Measurements from ENCODE around the gene ARMC6.
A peak's percentile ranks its signal among the peaks of the same experiment; 100 is the strongest.

The ARMC6 gene

GRCh38 chr19:19032420-19033175 lies 805 bp upstream of the ARMC6 start:
- Histone ChIP-seq H3K9me3 (ENCODE audit: control insufficient read depth, low read length) (no peaks in the 10 kb centered on the region), H3K4me3 (ENCODE audit: low read depth, low read length) (peak overlapping the region; percentile 92), H3K27me3 (ENCODE audit: control insufficient read depth, insufficient read depth, low read length) (no peaks in the 10 kb centered on the region), H3K4me2 (ENCODE audit: low read length) (peak overlapping the region; percentile 93), H3K79me2 (peaks cover 36% of the 10 kb centered on the region), H3K4me1 (no peaks in the 10 kb centered on the region), H3K9ac (no peak overlapping the region), H3K27ac (no peak overlapping the region), H3K36me3 (ENCODE audit: control insufficient read depth, insufficient read depth, low read length) (no peaks in the 10 kb centered on the region), H2AFZ (peak overlapping the region; percentile 45)
- no peak for TF ChIP-seq CTCF (IDR thresholded peaks at IDR 0.05)

GRCh38 chr19:19033176-19033425 lies 302 bp upstream of the ARMC6 start:
- Histone ChIP-seq H3K79me2 (peaks cover 41% of the 10 kb centered on the region), H3K9ac (no peak overlapping the region), H3K27me3 (ENCODE audit: control insufficient read depth, insufficient read depth, low read length) (no peaks in the 10 kb centered on the region), H3K4me3 (ENCODE audit: low read depth, low read length) (peak overlapping the region; percentile 92), H2AFZ (peak overlapping the region; percentile 78), H3K4me2 (ENCODE audit: low read length) (peak overlapping the region; percentile 93), H3K4me1 (no peaks in the 10 kb centered on the region), H3K27ac (no peak overlapping the region), H3K9me3 (ENCODE audit: control insufficient read depth, low read length) (no peaks in the 10 kb centered on the region), H3K36me3 (ENCODE audit: control insufficient read depth, insufficient read depth, low read length) (no peaks in the 10 kb centered on the region)
- no peak for TF ChIP-seq CTCF (IDR thresholded peaks at IDR 0.05)

- H3K9ac ChIP-seq, result no peak overlapping the region
- H2AFZ ChIP-seq, result peak overlapping the region; percentile 78
- peak overlapping the region; percentile 92 for H3K4me3 ChIP-seq (ENCODE audit: low read depth, low read length)
- H3K27ac ChIP-seq, result no peak overlapping the region
- TF ChIP-seq CTCF (IDR thresholded peaks at IDR 0.05), result no peak
- peaks cover 44% of the 10 kb centered on the region for H3K79me2 ChIP-seq
- H3K9me3 ChIP-seq (ENCODE audit: control insufficient read depth, low read length), result no peaks in the 10 kb centered on the region
- no peaks in the 10 kb centered on the region for H3K36me3 ChIP-seq (ENCODE audit: control insufficient read depth, insufficient read depth, low read length)
- no peaks in the 10 kb centered on the region for H3K27me3 ChIP-seq (ENCODE audit: control insufficient read depth, insufficient read depth, low read length)
- no peaks in the 10 kb centered on the region for H3K4me1 ChIP-seq
- H3K4me2 ChIP-seq (ENCODE audit: low read length), result peak overlapping the region; percentile 93
Observed at GRCh38 chr19:19034204-19034624, 811 bp downstream of the ARMC6 start.

- Histone ChIP-seq H3K4me2 (ENCODE audit: low read length) (no peak overlapping the region), H2AFZ (no peak overlapping the region), H3K36me3 (ENCODE audit: control insufficient read depth, insufficient read depth, low read length) (no peaks in the 10 kb centered on the region), H3K4me3 (ENCODE audit: low read depth, low read length) (no peak overlapping the region), H3K4me1 (no peaks in the 10 kb centered on the region), H3K27ac (no peak overlapping the region), H3K9me3 (ENCODE audit: control insufficient read depth, low read length) (no peaks in the 10 kb centered on the region), H3K9ac (no peak overlapping the region), H3K79me2 (peaks cover 34% of the 10 kb centered on the region), H3K27me3 (ENCODE audit: control insufficient read depth, insufficient read depth, low read length) (no peaks in the 10 kb centered on the region)
- no peak for TF ChIP-seq CTCF (IDR thresholded peaks at IDR 0.05)
Observed at GRCh38 chr19:19039901-19040300, 6.5 kb downstream of the ARMC6 start.

GRCh38 chr19:19040417-19040816 lies 7.0 kb downstream of the ARMC6 start:
- Histone ChIP-seq H3K9ac (no peak overlapping the region), H3K36me3 (ENCODE audit: control insufficient read depth, insufficient read depth, low read length) (no peaks in the 10 kb centered on the region), H3K27me3 (ENCODE audit: control insufficient read depth, insufficient read depth, low read length) (no peaks in the 10 kb centered on the region), H2AFZ (no peak overlapping the region), H3K9me3 (ENCODE audit: control insufficient read depth, low read length) (no peaks in the 10 kb centered on the region), H3K4me3 (ENCODE audit: low read depth, low read length) (no peak overlapping the region), H3K79me2 (peaks cover 31% of the 10 kb centered on the region), H3K4me2 (ENCODE audit: low read length) (no peak overlapping the region), H3K4me1 (no peaks in the 10 kb centered on the region), H3K27ac (no peak overlapping the region)
- no peak for TF ChIP-seq CTCF (IDR thresholded peaks at IDR 0.05)
